ENCODE measurements around the gene PIGN. TPM values are rescaled to one million over a fixed set of nuclear protein-coding genes. Genes with fewer than 3 reads are reported as not detected.

PIGN gene
- total RNA-seq, 1 experiment from 2014 or later, result 8.1 TPM

- peak; percentile 1 for DNase-seq (ENCODE audit: low read depth)
Measured at GRCh38 chr18:62128157-62128556, 58.7 kb downstream of the PIGN start.

GRCh38 chr18:62126737-62127136, 60.1 kb downstream of the PIGN start:
- in situ Hi-C loops (cut with HindIII; ENCODE audit: low pct_unique_long_range_greater_than_20kb, low sequenced_read_pairs), result no loop called here
- no peak for DNase-seq (ENCODE audit: low read depth)

More at GRCh38 chr18:62128157-62128556, 58.7 kb downstream of the PIGN start:
- in situ Hi-C loops (cut with HindIII; ENCODE audit: low pct_unique_long_range_greater_than_20kb, low sequenced_read_pairs), result no loop called here

- DNase-seq (ENCODE audit: low read depth), result no peak
- in situ Hi-C loops (cut with HindIII; ENCODE audit: low pct_unique_long_range_greater_than_20kb, low sequenced_read_pairs), result no loop called here
Measured at GRCh38 chr18:62125702-62126101, 61.2 kb downstream of the PIGN start.

GRCh38 chr18:62122330-62122729, 64.5 kb downstream of the PIGN start:
- in situ Hi-C loops (cut with HindIII; ENCODE audit: low pct_unique_long_range_greater_than_20kb, low sequenced_read_pairs), result no loop called here
- no peak for DNase-seq (ENCODE audit: low read depth)

- in situ Hi-C loops (cut with HindIII; ENCODE audit: low pct_unique_long_range_greater_than_20kb, low sequenced_read_pairs), result no loop called here
- DNase-seq (ENCODE audit: low read depth), result no peak
Measured at GRCh38 chr18:62119884-62120283, 67.0 kb downstream of the PIGN start.

GRCh38 chr18:62118328-62118727, 68.5 kb downstream of the PIGN start:
- in situ Hi-C loops (cut with HindIII; ENCODE audit: low pct_unique_long_range_greater_than_20kb, low sequenced_read_pairs), result no loop called here
- no peak for DNase-seq (ENCODE audit: low read depth)

GRCh38 chr18:62109676-62110075, 77.2 kb downstream of the PIGN start:
- in situ Hi-C loops (cut with HindIII; ENCODE audit: low pct_unique_long_range_greater_than_20kb, low sequenced_read_pairs), result no loop called here
- no peak for DNase-seq (ENCODE audit: low read depth)

- in situ Hi-C loops (cut with HindIII; ENCODE audit: low pct_unique_long_range_greater_than_20kb, low sequenced_read_pairs), result no loop called here
- no peak for DNase-seq (ENCODE audit: low read depth)
Measured at GRCh38 chr18:62107881-62108280, 79.0 kb downstream of the PIGN start.

GRCh38 chr18:62106271-62106670, 80.6 kb downstream of the PIGN start:
- in situ Hi-C loops (cut with HindIII; ENCODE audit: low pct_unique_long_range_greater_than_20kb, low sequenced_read_pairs), result no loop called here

GRCh38 chr18:62105376-62105775, 81.5 kb downstream of the PIGN start:
- no peak for DNase-seq (ENCODE audit: low read depth)
- in situ Hi-C loops (cut with HindIII; ENCODE audit: low pct_unique_long_range_greater_than_20kb, low sequenced_read_pairs), result no loop called here

More at GRCh38 chr18:62106271-62106670, 80.6 kb downstream of the PIGN start:
- no peak for DNase-seq (ENCODE audit: low read depth)

- in situ Hi-C loops (cut with HindIII; ENCODE audit: low pct_unique_long_range_greater_than_20kb, low sequenced_read_pairs), result no loop called here
Measured at GRCh38 chr18:62102221-62102620, 84.6 kb downstream of the PIGN start.

GRCh38 chr18:62101321-62101721, 85.5 kb downstream of the PIGN start:
- in situ Hi-C loops (cut with HindIII; ENCODE audit: low pct_unique_long_range_greater_than_20kb, low sequenced_read_pairs), result no loop called here
- no peak for DNase-seq (ENCODE audit: low read depth)

More at GRCh38 chr18:62102221-62102620, 84.6 kb downstream of the PIGN start:
- DNase-seq (ENCODE audit: low read depth), result no peak

- no peak for DNase-seq (ENCODE audit: low read depth)
- in situ Hi-C loops (cut with HindIII; ENCODE audit: low pct_unique_long_range_greater_than_20kb, low sequenced_read_pairs), result no loop called here
Measured at GRCh38 chr18:62098960-62099359, 87.9 kb downstream of the PIGN start.

GRCh38 chr18:62097698-62098097, 89.2 kb downstream of the PIGN start:
- in situ Hi-C loops (cut with HindIII; ENCODE audit: low pct_unique_long_range_greater_than_20kb, low sequenced_read_pairs), result no loop called here
- DNase-seq (ENCODE audit: low read depth), result no peak

GRCh38 chr18:62091487-62092120, 95.3 kb downstream of the PIGN start:
- in situ Hi-C loops (cut with HindIII; ENCODE audit: low pct_unique_long_range_greater_than_20kb, low sequenced_read_pairs), result no loop called here
- DNase-seq (ENCODE audit: low read depth), result no peak

- in situ Hi-C loops (cut with HindIII; ENCODE audit: low pct_unique_long_range_greater_than_20kb, low sequenced_read_pairs), result no loop called here
Measured at GRCh38 chr18:62089174-62089573, 97.7 kb downstream of the PIGN start.

GRCh38 chr18:62088156-62088555, 98.7 kb downstream of the PIGN start:
- DNase-seq (ENCODE audit: low read depth), result no peak
- in situ Hi-C loops (cut with HindIII; ENCODE audit: low pct_unique_long_range_greater_than_20kb, low sequenced_read_pairs), result no loop called here

More at GRCh38 chr18:62089174-62089573, 97.7 kb downstream of the PIGN start:
- no peak for DNase-seq (ENCODE audit: low read depth)

GRCh38 chr18:62085756-62086155, 101.1 kb downstream of the PIGN start:
- in situ Hi-C loops (cut with HindIII; ENCODE audit: low pct_unique_long_range_greater_than_20kb, low sequenced_read_pairs), result no loop called here
- no peak for DNase-seq (ENCODE audit: low read depth)

GRCh38 chr18:62081761-62082294, 105.0 kb downstream of the PIGN start:
- in situ Hi-C loops (cut with HindIII; ENCODE audit: low pct_unique_long_range_greater_than_20kb, low sequenced_read_pairs), result no loop called here
- DNase-seq (ENCODE audit: low read depth), result no peak

GRCh38 chr18:62081248-62081647, 105.6 kb downstream of the PIGN start:
- in situ Hi-C loops (cut with HindIII; ENCODE audit: low pct_unique_long_range_greater_than_20kb, low sequenced_read_pairs), result no loop called here
- peak; percentile 5 for DNase-seq (ENCODE audit: low read depth)
